HG02610 (cell line): ENCODE measurements around the gene SCN3B.
A peak's percentile ranks its signal among the peaks of the same experiment; 100 is the strongest.

Experiments
- ATAC-seq: cut with Tn5 transposase; IDR thresholded peaks from one replicate; pipeline ENCODE4 v1.9.1; 2021; ENCODE audit warnings: mild to moderate bottlenecking, moderate library complexity; ENCODE audit not compliant: unreplicated experiment

SCN3B gene

GRCh38 chr11:123659311-123659710 lies 4.9 kb upstream of the SCN3B start:
- no peak for ATAC-seq

DNA sequence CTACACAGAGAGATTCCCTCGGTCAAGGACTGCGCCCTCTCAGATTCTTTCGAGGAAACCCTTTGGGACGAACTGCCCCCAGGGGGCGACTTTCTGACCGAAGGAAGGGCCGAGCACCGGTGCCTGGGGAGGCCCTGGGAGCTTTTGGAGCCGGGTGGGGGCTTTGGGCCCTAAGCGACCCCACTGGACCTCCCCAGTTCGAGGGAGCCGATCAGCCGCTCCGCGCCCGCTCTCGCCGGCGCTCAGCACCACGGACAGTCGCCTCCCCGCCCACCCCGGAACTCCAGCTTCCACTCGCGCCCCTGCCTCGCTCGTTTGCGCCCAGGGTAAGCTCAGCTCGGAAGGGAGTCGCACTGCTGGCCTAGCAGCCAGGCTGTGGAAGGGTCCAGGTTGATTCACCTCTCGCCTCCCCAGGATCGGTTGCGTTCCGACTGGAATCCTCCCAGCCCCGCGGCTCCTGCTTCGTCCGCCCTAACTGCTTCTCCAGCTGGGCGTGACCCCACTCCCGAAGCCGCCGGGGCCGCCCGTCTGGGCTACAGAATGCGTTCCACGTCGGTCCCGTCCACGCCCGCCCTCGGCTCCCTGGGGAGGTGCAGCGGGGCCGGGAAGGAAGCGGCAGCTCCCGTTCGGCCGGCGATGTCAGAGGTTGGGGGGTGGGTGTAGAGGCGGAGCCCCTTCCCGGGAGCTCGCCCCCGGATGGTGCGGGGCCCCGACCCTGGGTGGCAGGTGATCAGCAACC lies 428 bp downstream of the SCN3B start:
- no peak for ATAC-seq

- ATAC-seq, result no peak
These were observed 969 bp downstream of the SCN3B start for GRCh38 chr11:123653483-123653826.

DNA sequence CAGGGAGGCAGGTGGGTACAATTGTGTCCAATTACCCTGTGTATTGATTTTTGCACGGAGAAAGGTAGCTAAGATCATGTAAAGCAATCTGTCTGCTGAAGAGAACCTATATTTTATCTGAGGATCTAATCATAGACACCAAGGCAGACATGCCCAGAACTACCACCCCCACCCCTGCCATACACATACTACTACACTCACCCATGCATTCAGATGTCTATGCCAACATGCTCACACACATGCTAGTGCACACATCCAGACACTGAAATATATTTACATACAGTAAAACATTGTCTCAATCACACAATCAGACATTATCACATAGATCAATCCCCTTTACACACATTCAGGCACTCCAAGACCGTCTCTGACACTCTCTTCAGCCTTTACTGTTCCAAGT lies 1.8 kb downstream of the SCN3B start:
- no peak for ATAC-seq

GRCh38 chr11:123650901-123651300 lies 3.5 kb downstream of the SCN3B start:
- no peak for ATAC-seq

GRCh38 chr11:123645286-123645975 lies 9.0 kb downstream of the SCN3B start:
- ATAC-seq, result no peak

DNA sequence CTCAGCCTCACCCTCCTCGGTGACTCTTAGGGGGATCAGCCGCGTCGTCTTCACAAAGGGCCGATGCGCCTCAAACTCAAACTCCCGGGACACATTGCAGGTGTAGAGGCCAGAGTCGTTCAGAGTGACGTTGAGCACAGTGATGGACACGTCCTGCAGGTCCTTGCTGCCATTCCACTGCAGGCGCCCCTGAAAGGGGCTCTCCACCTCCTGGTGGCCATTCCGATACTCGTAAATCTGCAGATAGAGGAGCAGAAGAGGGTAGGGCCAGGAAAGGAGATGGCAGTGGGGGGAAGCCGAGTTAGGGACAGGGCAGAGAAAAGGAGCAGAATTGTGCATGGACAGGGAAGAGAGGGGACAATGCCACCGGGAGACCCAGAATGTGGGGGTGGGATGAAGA lies 12.0 kb downstream of the SCN3B start:
- no peak for ATAC-seq

GRCh38 chr11:123641495-123641840 lies 13.0 kb downstream of the SCN3B start:
- no peak for ATAC-seq

GRCh38 chr11:123640677-123641494 lies 13.5 kb downstream of the SCN3B start:
- ATAC-seq, result peak; percentile 62

DNA sequence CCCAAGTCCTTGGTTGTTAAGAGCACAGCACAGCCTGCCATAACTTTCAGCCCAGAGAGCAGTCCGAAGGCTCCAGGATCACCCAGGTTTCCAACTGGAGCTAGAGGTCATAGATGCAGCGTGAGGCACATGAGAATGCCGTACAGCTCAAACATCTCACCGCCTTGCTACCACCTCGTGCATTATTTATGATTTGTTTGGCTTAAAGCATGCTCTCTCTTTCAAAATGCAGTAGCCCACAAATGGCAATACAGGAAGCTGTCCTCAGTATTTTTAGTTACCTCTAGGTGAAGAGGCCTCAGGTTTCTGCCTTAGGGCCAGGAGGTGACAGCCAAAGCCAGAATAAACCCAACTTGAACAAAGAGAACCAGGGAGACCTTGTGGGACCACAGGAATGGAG lies 14.4 kb downstream of the SCN3B start:
- ATAC-seq, result no peak

DNA sequence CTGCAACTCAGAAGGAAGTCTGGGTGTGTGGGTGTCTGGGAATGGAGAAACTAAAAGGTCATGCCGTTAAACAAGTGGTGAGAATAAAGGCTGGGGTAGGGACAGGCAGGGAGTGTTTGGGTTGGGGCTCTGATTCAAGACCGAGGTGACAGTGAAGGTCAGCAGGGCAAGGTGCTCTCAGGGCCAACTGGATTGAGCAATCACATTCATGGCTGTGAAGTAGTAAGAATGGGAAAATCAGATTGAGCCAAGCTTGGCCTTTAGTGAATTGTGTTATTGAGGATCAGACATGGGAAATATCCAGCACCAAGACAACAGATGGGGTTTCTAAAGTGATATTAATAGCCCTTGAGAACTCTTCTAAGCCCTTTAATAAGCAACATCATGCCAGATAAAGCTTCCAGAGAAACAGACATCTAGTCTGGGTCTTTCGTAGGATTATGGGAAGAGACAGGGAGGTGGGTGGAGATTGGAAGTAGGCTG lies 24.3 kb downstream of the SCN3B start:
- ATAC-seq, result no peak

DNA sequence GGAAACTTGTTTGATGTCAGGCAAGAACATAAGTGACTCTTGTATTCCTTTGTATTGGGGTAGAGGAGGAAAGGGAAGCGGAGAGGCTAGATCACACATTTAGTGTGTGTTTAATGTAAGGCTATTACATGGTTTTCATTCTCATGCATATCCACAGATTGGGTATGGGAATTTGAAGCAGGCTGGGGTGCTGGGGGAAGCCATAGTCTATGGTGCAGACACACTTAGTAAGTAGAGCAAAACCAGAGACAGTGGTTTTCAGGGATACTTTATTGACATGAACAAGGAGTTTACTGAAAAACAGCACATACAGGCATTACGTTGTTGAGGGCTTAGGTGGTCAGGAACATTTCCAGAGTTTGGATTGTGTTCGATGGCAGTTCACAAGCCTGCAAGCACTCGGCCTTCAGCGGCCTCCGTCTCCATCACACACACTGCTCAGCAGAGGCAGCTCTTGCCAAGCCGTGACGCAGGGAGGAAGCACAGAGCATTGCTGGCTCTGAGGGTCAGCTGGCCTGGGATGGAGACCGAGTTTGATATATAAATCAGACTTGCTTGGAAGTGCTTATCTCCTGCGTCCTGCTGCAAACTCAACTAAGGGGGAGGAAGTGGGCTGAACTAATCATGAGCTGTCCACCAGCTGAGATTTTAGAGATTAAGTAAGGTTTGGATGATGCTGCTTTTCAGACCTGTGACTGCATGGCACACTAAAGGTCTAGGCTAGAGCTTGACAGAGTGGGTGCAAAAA lies 25.3 kb downstream of the SCN3B start:
- no peak for ATAC-seq

GRCh38 chr11:123624974-123625373 lies 29.4 kb downstream of the SCN3B start:
- no peak for ATAC-seq

DNA sequence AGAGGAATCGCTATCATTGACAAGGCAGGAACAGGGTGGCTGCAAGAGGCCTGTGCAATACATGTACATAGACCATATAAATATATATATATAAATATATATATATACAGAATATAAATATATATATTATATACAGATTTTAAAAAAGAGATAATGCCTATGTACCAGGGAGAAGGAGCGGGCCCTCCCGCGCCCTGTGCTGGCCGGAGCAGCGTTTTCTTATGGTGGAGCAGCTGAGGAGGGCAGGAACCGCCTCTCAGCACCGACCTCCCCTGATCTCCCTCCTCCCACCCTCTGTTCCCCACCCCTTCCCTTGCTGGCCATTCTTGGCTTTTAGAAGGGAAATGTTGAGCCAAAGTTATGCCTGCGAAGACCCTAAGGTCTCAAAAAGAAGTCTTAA lies 31.8 kb downstream of the SCN3B start:
- ATAC-seq, result no peak

GRCh38 chr11:123616505-123617198 lies 37.8 kb downstream of the SCN3B start:
- no peak for ATAC-seq

DNA sequence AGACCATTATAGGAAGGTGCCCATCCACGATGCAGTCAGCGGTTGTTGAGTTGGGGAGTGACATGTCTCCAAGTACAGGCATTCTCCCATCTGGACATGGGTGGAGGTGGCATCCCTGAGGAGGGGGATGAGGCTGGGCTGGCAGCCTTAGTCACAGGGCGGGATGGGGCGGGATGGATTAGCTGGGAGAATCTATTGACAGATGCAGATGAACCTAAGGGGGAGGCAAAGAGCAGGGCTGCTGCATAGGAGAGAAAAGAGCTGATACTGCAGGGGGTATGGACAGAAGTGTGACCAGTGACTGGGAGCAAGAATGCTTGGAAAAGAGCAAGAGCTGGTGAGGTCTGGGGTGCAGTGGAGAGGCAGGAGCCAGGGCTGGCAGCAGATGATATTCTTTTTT lies 42.7 kb downstream of the SCN3B start:
- no peak for ATAC-seq

- no peak for ATAC-seq
These were observed 45.5 kb downstream of the SCN3B start for GRCh38 chr11:123608945-123609344.

GRCh38 chr11:123608371-123608770 lies 46.1 kb downstream of the SCN3B start:
- ATAC-seq, result no peak

DNA sequence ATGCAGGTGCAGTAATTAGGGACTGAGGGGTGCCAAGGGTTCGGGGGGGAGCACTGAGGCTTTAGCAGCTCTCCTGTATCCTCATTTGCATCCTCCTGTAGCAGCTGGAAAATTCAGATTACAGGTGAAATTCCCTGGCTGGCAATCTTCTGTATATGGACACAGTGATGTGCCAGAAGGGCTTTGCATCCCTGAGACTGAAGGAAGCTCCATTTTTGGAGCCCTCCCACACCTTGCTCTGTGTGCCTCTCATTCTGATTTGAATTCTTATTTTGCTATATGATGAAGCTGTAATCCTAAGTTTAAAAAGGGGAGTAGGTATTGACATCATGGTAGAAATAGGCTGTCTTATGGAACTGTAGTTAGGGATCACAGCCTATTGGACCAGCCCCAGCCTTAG lies 46.6 kb downstream of the SCN3B start:
- no peak for ATAC-seq

DNA sequence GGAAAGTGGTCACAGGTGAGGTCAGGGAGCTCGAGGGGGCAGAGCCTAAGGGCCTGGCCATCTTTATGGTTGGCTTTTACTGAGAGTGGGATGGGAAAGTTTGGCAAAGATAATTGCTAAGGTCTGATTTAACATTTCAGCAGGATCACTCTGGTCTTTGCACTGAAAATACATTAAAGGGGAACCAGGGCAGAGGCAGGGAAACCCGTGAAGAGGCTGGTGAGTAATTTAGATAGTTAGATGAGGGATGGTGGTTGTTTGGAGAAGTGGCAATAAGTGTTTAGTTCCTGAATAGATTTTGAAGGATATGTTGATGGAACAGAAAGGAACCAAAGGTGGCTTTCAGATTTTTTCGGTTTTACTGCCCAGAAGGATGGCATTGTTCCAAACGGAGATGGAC lies 50.8 kb downstream of the SCN3B start:
- ATAC-seq, result no peak

GRCh38 chr11:123601743-123602142 lies 52.7 kb downstream of the SCN3B start:
- no peak for ATAC-seq
